Gastrocnemius medialis (tissue), 4 donors: ENCODE results near the gene ERC1. TPM values are rescaled to one million over a fixed set of nuclear protein-coding genes. Genes with fewer than 3 reads are reported as not detected.
A peak's percentile ranks its signal among the peaks of the same experiment; 100 is the strongest.

Experiments
- ATAC-seq, 2 donors: fragments of 150-250 bp; one replicate each; pipeline ENCODE4 v1.9.1; 2016
- DNase-seq, 2 donors: peaks; one replicate each; pipeline ENCODE4 v3.0.0-alpha.2; 2019
- H3K27ac ChIP-seq, 4 donors: fragments of 200-600 bp; sonication (generic); 1 replicate in 1 of 4; 2 replicates in 3 of 4; pipeline ENCODE4 v1.5.1; 2016 to 2018; ENCODE audit warnings: mild to moderate bottlenecking in 2 of 4, moderate library complexity in 1 of 4
- H3K27me3 ChIP-seq, 3 donors: fragments of 200-600 bp; sonication (generic) in 2 of 3; 1 replicate in 1 of 3; 2 replicates in 2 of 3; pipeline versions ENCODE4 v1.5.1 to v1.6.0; 2016 to 2019; ENCODE audit warnings: mild to moderate bottlenecking in 1 of 3, moderate library complexity in 1 of 3
- H3K36me3 ChIP-seq, 2 donors: fragments of 200-600 bp; sonication (generic) in 1 of 2; one replicate each; pipeline ENCODE4 v1.5.1; 2017 to 2018
- H3K4me1 ChIP-seq, 2 donors: fragments of 200-600 bp; sonication (generic) in 1 of 2; one replicate each; pipeline ENCODE4 v1.5.1; 2016 to 2017; ENCODE audit warnings: mild to moderate bottlenecking in 2 of 2
- H3K4me3 ChIP-seq, 4 donors: fragments of 200-600 bp; sonication (generic) in 3 of 4; 1 replicate in 1 of 4; 2 replicates in 3 of 4; pipeline ENCODE4 v1.5.1; 2016 to 2019; ENCODE audit warnings: mild to moderate bottlenecking in 2 of 4
- H3K9me3 ChIP-seq, 3 donors: fragments of 200-600 bp; sonication (generic) in 2 of 3; 1 replicate in 1 of 3; 2 replicates in 2 of 3; pipeline ENCODE4 v1.5.1; 2016 to 2019
- POLR2A ChIP-seq, 2 donors: fragments of 450-650 bp; IDR thresholded peaks; one replicate each; pipeline ENCODE4 v1.6.1; 2017; ENCODE audit warnings: antibody characterized with exemption in 2 of 2, mild to moderate bottlenecking in 2 of 2, moderate library complexity in 2 of 2
- in situ Hi-C, 4 donors: fragments of 200-750 bp; cut with MboI; loops; one replicate each; pipeline versions ENCODE4 v1.15.0 to v1.8.0; 2017; ENCODE audit warnings: low sequenced_read_pairs in 4 of 4
- intact Hi-C: fragments of 100-400 bp; cut with DNase I; formaldehyde crosslinking; loops from one replicate; pipeline ENCODE4 v1.15.1; 2023; ENCODE audit warnings: low total_unique reads
- total RNA-seq, 4 donors: library from RNA; depleted of rRNA; stranded (reverse); fragments of >200 nt; gene quantifications; one replicate each; pipeline versions ENCODE4 v1.1.0 to v1.2.3, GENCODE V29; 2016
- TF ChIP-seq, protein P1 (sequence below), 5 experiments: fragments of 450-650 bp in 3 of 5; fragments of 200-600 bp in 2 of 5; sonication (generic) in 2 of 5; IDR thresholded peaks in 4 of 5; conservative IDR thresholded peaks in 1 of 5; 1 replicate in 4 of 5; 2 replicates in 1 of 5; pipeline ENCODE4 v1.5.1; 2016 to 2019; ENCODE audit warnings: antibody characterized with exemption in 5 of 5, mild to moderate bottlenecking in 3 of 5, moderate library complexity in 3 of 5

The ERC1 gene
- total RNA-seq, 4 donors from 2014 or later: 20.3 to 39.1 (median 23.5) TPM

DNA sequence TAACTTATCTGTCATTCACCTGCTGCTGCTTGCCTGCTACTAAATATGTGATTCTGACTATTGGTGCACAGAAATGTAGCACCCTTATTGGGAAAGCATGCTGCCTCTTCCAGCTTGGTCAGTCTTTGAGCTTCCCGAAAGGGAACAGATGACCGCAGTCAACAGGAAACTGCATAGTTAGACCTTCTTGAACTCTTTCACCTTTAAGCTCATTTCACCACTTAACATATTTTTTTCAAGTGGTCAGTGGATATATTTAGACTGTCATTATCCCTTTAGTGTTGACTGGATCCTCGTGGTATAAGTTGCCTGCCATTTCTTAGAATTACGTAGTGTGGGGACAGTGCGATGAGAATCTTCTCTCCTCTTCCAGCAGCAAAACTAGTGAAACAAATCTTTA, 378.4 kb downstream of the ERC1 start:
- TF ChIP-seq POLR2A (IDR thresholded peaks at IDR 0.05): peak in 1 of 2 donors; percentile 41
- TF ChIP-seq, protein P1, sequence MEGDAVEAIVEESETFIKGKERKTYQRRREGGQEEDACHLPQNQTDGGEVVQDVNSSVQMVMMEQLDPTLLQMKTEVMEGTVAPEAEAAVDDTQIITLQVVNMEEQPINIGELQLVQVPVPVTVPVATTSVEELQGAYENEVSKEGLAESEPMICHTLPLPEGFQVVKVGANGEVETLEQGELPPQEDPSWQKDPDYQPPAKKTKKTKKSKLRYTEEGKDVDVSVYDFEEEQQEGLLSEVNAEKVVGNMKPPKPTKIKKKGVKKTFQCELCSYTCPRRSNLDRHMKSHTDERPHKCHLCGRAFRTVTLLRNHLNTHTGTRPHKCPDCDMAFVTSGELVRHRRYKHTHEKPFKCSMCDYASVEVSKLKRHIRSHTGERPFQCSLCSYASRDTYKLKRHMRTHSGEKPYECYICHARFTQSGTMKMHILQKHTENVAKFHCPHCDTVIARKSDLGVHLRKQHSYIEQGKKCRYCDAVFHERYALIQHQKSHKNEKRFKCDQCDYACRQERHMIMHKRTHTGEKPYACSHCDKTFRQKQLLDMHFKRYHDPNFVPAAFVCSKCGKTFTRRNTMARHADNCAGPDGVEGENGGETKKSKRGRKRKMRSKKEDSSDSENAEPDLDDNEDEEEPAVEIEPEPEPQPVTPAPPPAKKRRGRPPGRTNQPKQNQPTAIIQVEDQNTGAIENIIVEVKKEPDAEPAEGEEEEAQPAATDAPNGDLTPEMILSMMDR (IDR thresholded peaks at IDR 0.05 in 4 of 5, conservative IDR thresholded peaks at IDR 0.05 in 1 of 5): no peak
- H3K36me3 ChIP-seq: no peaks in the 10 kb centered on the region
- ATAC-seq (peak; percentile 98 to 99), DNase-seq (peak; percentile 36 to 55)
- H3K4me1 ChIP-seq: peaks cover 12 to 24% of the 10 kb centered on the region in 2 donors
- no peaks in the 10 kb centered on the region for H3K9me3 ChIP-seq
- peak overlapping the region; percentile 30 to 72 (median 58) for H3K27ac ChIP-seq
- H3K27me3 ChIP-seq: no peaks in the 10 kb centered on the region
- in situ Hi-C loops: no loop called here
- no peak overlapping the region for H3K4me3 ChIP-seq
- intact Hi-C loops: no loop called here

DNA sequence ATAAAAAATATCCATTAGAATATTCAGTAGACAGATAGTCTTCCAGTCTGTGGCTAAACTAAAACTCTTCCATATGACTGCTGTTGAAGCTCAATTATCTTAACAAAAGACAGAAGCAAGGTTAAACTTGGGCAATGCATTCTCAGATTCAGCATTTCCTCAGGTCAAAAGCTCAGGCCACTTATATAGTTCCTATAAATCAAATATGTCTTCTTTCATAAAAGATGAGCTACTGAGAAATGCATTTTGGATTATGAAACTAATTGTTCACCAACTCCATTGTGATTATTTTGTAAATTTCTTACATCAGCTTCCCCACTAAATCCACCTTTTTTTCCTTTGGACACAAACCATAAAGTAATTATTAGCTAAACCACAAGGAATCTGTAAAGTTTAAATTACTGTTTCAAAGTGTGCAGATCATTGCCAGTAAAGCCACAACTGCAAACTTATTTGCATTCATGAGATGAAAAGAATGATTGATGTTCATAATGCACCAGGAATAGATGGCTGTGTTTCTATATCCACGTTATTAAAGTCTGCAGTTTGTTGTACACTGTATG, 379.0 kb downstream of the ERC1 start:
- DNase-seq: no peak
- H3K36me3 ChIP-seq: no peaks in the 10 kb centered on the region
- TF ChIP-seq, protein P1 (IDR thresholded peaks at IDR 0.05 in 4 of 5, conservative IDR thresholded peaks at IDR 0.05 in 1 of 5): no peak
- no peak for TF ChIP-seq POLR2A (IDR thresholded peaks at IDR 0.05)
- peak overlapping the region; percentile 27 to 66 (median 48) for H3K27ac ChIP-seq
- intact Hi-C loops: no loop called here
- no peaks in the 10 kb centered on the region for H3K27me3 ChIP-seq
- ATAC-seq: peak; percentile 5
- no peaks in the 10 kb centered on the region for H3K9me3 ChIP-seq
- H3K4me1 ChIP-seq: peaks cover 12 to 24% of the 10 kb centered on the region in 2 donors
- H3K4me3 ChIP-seq: no peak overlapping the region
- in situ Hi-C loops: no loop called here

DNA sequence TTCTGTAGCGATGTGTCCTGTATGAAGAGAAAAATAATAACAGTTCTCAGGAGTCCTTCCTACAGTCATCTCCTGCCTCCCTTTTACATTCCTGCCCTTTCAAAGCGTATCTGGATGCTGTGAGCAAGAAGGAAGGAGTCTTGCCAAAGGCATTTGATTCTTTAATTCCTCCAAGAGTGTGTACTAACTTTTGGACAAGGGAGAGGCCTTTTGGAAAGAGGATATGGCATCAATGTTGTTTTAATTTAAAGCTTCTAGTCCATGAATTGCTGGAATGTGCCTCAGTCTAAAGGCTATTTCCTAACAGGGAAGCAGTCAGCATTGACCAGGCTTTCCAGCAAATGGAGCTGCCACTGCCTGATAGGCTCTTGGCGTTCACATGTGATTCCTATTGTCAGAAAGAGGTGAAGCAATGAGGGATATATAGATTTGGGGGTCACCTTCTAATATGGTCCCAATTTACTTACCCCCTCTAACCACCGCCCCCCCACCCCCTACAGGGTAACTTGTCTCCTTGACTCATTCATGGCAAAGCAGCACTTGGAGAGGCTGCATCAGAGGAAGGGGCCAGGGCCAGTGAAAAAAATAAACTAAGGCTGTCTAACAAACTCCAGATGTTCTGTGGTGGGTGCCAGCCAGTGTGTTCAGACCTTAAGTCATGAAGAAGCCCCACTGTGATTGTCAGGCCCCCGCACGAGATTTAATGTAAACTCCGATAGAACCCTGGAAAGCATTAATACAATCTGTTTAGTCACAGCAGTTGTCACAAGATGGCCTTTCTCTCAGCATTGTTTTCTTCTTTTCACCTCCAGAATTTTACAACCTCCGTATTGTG, 383.1 kb downstream of the ERC1 start:
- no peak for DNase-seq
- no peaks in the 10 kb centered on the region for H3K9me3 ChIP-seq
- no peak overlapping the region for H3K27ac ChIP-seq
- H3K4me3 ChIP-seq: no peak overlapping the region
- no peaks in the 10 kb centered on the region for H3K27me3 ChIP-seq
- no peak for TF ChIP-seq POLR2A (IDR thresholded peaks at IDR 0.05)
- TF ChIP-seq, protein P1 (IDR thresholded peaks at IDR 0.05 in 4 of 5, conservative IDR thresholded peaks at IDR 0.05 in 1 of 5): no peak
- intact Hi-C loops (no loop called here), in situ Hi-C loops (no loop called here)
- ATAC-seq: no peak
- no peaks in the 10 kb centered on the region for H3K36me3 ChIP-seq
- H3K4me1 ChIP-seq: peaks cover 3 to 8% of the 10 kb centered on the region in 2 donors

DNA sequence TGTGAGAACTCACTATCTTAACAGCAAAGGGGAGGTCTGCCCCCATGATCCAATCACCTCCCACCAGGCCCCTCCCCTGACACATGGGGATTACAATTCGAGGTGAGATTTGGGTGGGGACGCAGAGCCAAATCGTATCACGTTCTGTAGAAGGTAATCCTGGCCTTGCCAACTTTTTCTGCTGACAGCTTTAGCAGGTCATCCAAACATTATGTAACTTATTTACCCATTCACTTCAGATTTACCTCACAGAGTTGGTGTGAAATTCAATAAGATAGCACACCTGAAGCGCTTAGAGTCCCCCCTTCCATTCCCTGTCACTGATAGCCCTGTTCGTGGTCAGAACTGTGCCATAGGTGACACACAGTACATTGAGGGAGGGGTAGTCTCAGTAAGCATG, 384.3 kb downstream of the ERC1 start:
- ATAC-seq: no peak

More for the DNA sequence above, 384.3 kb downstream of the ERC1 start:
- H3K9me3 ChIP-seq: no peaks in the 10 kb centered on the region
- no peaks in the 10 kb centered on the region for H3K4me1 ChIP-seq
- TF ChIP-seq, protein P1 (IDR thresholded peaks at IDR 0.05 in 4 of 5, conservative IDR thresholded peaks at IDR 0.05 in 1 of 5): no peak
- TF ChIP-seq POLR2A (IDR thresholded peaks at IDR 0.05): no peak
- intact Hi-C loops: no loop called here
- H3K27ac ChIP-seq: no peak overlapping the region
- H3K36me3 ChIP-seq: no peaks in the 10 kb centered on the region
- no peaks in the 10 kb centered on the region for H3K27me3 ChIP-seq
- DNase-seq: no peak
- H3K4me3 ChIP-seq: no peak overlapping the region
- in situ Hi-C loops: no loop called here
